Measurements from ENCODE around the gene MYO18B. TPM values are rescaled to one million over a fixed set of nuclear protein-coding genes. Genes with fewer than 3 reads are reported as not detected.

The MYO18B gene
- total RNA-seq, 1 experiment from 2014 or later: 0.07 TPM

DNA sequence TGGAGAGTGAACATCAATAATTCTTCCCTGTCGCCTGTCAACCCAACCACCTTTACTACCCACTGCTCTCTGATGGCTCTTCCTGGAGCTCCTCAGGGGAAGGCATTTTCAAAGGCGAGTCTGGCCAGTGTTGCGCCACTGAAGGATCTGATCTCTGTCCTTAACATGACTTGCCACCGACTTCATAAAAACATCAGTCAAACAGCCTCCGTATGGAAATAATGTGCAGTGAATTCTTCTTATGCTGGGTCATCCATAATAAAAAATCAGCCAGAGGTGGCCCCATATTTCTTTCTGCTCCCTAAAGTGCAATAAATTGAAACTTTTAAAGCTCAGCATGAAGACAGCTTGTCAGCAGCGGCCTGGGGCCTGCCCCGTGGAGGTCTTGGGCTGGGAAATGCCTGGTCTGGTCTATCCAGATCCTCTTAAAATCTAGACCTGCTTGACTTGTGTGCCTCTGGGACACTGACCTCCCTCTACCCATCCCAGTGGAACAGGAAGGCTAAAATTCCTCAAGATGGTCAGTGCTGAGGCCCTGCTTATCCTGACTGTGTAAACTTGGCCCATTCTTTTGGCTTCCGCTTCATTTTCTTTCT is 199.5 kb downstream of the MYO18B start:
- TF ChIP-seq, protein P1, sequence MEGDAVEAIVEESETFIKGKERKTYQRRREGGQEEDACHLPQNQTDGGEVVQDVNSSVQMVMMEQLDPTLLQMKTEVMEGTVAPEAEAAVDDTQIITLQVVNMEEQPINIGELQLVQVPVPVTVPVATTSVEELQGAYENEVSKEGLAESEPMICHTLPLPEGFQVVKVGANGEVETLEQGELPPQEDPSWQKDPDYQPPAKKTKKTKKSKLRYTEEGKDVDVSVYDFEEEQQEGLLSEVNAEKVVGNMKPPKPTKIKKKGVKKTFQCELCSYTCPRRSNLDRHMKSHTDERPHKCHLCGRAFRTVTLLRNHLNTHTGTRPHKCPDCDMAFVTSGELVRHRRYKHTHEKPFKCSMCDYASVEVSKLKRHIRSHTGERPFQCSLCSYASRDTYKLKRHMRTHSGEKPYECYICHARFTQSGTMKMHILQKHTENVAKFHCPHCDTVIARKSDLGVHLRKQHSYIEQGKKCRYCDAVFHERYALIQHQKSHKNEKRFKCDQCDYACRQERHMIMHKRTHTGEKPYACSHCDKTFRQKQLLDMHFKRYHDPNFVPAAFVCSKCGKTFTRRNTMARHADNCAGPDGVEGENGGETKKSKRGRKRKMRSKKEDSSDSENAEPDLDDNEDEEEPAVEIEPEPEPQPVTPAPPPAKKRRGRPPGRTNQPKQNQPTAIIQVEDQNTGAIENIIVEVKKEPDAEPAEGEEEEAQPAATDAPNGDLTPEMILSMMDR (IDR thresholded peaks at IDR 0.05; ENCODE audit: insufficient read depth in 1 of 2, low read depth in 1 of 2, low read length in 1 of 2, severe bottlenecking in 1 of 2, unreplicated experiment in 1 of 2): no peak
- BruUV-seq (replicated peaks): no TSS peak
- Histone ChIP-seq H3K27me3 (replicated peaks; ENCODE audit: control insufficient read depth, insufficient read depth, low read length) (no peaks in the 10 kb centered on the region), H3K36me3 (ENCODE audit: control insufficient read depth, insufficient read depth, low read length) (no peaks in the 10 kb centered on the region), H3K4me3 (ENCODE audit: low read depth, low read length) (no peak overlapping the region), H3K9me3 (no peaks in the 10 kb centered on the region), H3K4me1 (no peaks in the 10 kb centered on the region)
- no peak for DNase-seq
- Mint-ChIP-seq H3K27ac (ENCODE audit: unreplicated experiment) (no peak overlapping the region), H3K4me1 (ENCODE audit: low read depth, unreplicated experiment) (no peaks in the 10 kb centered on the region), H3K4me3 (ENCODE audit: unreplicated experiment) (no peak overlapping the region), H3K27me3 (ENCODE audit: insufficient read depth, unreplicated experiment) (peaks cover 12% of the 10 kb centered on the region), H3K36me3 (ENCODE audit: insufficient read depth, unreplicated experiment) (no peaks in the 10 kb centered on the region), H3K9me3 (ENCODE audit: unreplicated experiment) (no peaks in the 10 kb centered on the region)
- CTCF ChIA-PET: no interaction called here
- POLR2A ChIA-PET: no interaction called here
- intact Hi-C loops (cut with micrococcal nuclease; ENCODE audit: unreplicated experiment): no loop called here

DNA sequence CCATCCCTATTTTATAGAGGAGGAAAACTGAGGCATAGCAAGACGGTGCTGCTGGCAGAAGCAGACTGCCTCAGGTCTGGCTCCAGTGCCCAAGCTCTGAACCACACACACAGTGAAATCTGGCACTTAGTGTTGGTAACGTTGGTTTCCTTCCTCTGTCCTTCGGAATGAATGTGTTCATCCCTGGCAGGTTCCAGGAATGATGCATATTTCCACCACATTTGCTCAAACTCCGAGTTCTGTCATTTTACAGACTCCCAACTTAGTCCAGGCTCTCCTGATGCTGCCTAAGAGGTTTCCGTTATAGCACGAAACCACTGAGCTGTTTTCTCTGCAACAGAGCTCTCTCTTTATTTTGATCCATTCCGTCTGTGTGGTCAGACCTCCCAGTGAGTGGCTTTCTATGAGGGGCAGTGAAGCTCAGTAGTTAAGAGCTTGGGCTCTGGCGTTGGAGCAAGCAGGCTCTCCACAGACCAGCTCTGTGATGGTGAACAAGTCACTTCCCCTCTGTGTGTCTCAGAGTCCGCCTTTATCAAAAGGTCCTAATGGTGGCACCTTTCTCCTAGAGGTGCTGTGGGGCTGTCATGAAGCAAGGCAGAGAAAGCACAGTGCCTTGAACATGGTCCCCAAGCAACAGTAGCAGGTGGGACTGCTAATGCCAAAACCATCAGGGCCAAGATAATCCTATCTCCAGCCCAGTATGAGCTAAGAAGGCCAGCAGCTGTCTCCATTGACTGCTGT is 200.3 kb downstream of the MYO18B start:
- DNase-seq: no peak
- H3K9me3 ChIP-seq: no peaks in the 10 kb centered on the region
- Mint-ChIP-seq H3K4me3 (ENCODE audit: unreplicated experiment) (no peak overlapping the region), H3K9me3 (ENCODE audit: unreplicated experiment) (no peaks in the 10 kb centered on the region), H3K36me3 (ENCODE audit: insufficient read depth, unreplicated experiment) (no peaks in the 10 kb centered on the region), H3K27me3 (ENCODE audit: insufficient read depth, unreplicated experiment) (peaks cover 12% of the 10 kb centered on the region), H3K4me1 (ENCODE audit: low read depth, unreplicated experiment) (no peaks in the 10 kb centered on the region), H3K27ac (ENCODE audit: unreplicated experiment) (no peak overlapping the region)
- no peaks in the 10 kb centered on the region for H3K36me3 ChIP-seq (ENCODE audit: control insufficient read depth, insufficient read depth, low read length)
- TF ChIP-seq, protein P1 (IDR thresholded peaks at IDR 0.05; ENCODE audit: insufficient read depth in 1 of 2, low read depth in 1 of 2, low read length in 1 of 2, severe bottlenecking in 1 of 2, unreplicated experiment in 1 of 2): no peak
- no TSS peak for BruUV-seq (replicated peaks)
- ChIA-PET CTCF (no interaction called here), POLR2A (no interaction called here)
- no peaks in the 10 kb centered on the region for H3K27me3 ChIP-seq (replicated peaks; ENCODE audit: control insufficient read depth, insufficient read depth, low read length)
- H3K4me1 ChIP-seq: no peaks in the 10 kb centered on the region
- intact Hi-C loops (cut with micrococcal nuclease; ENCODE audit: unreplicated experiment): no loop called here
- no peak overlapping the region for H3K4me3 ChIP-seq (ENCODE audit: low read depth, low read length)

DNA sequence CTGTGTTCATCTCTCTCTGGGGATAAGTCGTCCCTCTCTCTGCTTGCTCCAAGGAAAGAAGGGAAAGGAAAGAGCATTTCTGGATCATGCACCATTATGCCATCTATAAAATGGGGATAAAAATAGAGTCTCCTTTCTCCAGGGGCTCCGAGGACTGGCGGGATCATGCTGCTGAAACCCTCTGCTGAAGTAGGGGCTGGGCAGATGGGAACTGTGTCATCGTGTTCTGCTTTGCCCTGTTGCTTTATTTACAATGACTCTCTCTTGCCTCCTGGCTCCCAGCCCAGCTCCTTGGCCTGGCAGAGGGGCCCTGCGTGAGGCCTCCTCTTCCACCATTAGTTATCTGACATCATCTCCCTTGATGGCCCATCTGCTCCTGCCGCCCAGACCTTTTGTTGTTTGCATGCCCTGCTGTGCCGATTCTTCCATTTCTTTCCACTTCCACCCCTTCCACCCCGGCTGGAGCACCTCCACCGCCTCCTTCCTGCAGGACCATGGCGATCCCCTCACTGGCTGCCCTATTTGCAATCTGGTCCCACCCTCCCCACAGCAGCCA is 200.9 kb downstream of the MYO18B start:
- Histone ChIP-seq H3K4me1 (no peaks in the 10 kb centered on the region), H3K27me3 (replicated peaks; ENCODE audit: control insufficient read depth, insufficient read depth, low read length) (no peaks in the 10 kb centered on the region), H3K36me3 (ENCODE audit: control insufficient read depth, insufficient read depth, low read length) (no peaks in the 10 kb centered on the region), H3K4me3 (ENCODE audit: low read depth, low read length) (no peak overlapping the region), H3K9me3 (no peaks in the 10 kb centered on the region)
- TF ChIP-seq, protein P1 (IDR thresholded peaks at IDR 0.05; ENCODE audit: insufficient read depth in 1 of 2, low read depth in 1 of 2, low read length in 1 of 2, severe bottlenecking in 1 of 2, unreplicated experiment in 1 of 2): no peak
- Mint-ChIP-seq H3K27me3 (ENCODE audit: insufficient read depth, unreplicated experiment) (peaks cover 12% of the 10 kb centered on the region), H3K27ac (ENCODE audit: unreplicated experiment) (no peak overlapping the region), H3K36me3 (ENCODE audit: insufficient read depth, unreplicated experiment) (no peaks in the 10 kb centered on the region), H3K9me3 (ENCODE audit: unreplicated experiment) (no peaks in the 10 kb centered on the region), H3K4me1 (ENCODE audit: low read depth, unreplicated experiment) (no peaks in the 10 kb centered on the region), H3K4me3 (ENCODE audit: unreplicated experiment) (no peak overlapping the region)
- ChIA-PET CTCF (no interaction called here), POLR2A (no interaction called here)
- no peak for DNase-seq
- intact Hi-C loops (cut with micrococcal nuclease; ENCODE audit: unreplicated experiment): no loop called here
- no TSS peak for BruUV-seq (replicated peaks)
